Measurements from ENCODE around the gene PHF12. TPM values are rescaled to one million over a fixed set of nuclear protein-coding genes. Genes with fewer than 3 reads are reported as not detected.

Gene PHF12
- total and polyA plus RNA-seq, 2 of the 13 experiments (the other 11 are each of a cell fraction or from before 2014, with no cell fraction given) = 9.8 to 17.1 TPM

- no peak overlapping the region for H3K4me3 ChIP-seq (replicated peaks in 1 of 3; ENCODE audit: insufficient read depth in 1 of 3, low read depth in 2 of 3, low read length in 3 of 3)
- H3K27ac ChIP-seq (ENCODE audit: extremely low read length, insufficient read depth, low read length) = no peak overlapping the region
- no peaks in the 10 kb centered on the region for H3K79me2 ChIP-seq (ENCODE audit: insufficient read depth, low read length)
- TF ChIP-seq ZBTB2 (CRISPR knock-in tag; IDR thresholded peaks at IDR 0.05; ENCODE audit: low read depth) (no peak), ZNF547 (CRISPR knock-in tag; IDR thresholded peaks at IDR 0.05) (no peak), ZNF17 (CRISPR knock-in tag; IDR thresholded peaks at IDR 0.05) (no peak), IKZF5 (CRISPR knock-in tag; IDR thresholded peaks at IDR 0.05) (no peak), ZNF773 (CRISPR knock-in tag; IDR thresholded peaks at IDR 0.05; ENCODE audit: borderline replicate concordance) (no peak), KDM4B (CRISPR knock-in tag; IDR thresholded peaks at IDR 0.05) (no peak), ZNF652 (CRISPR knock-in tag; IDR thresholded peaks at IDR 0.05; ENCODE audit: borderline replicate concordance, low read depth) (peak; percentile 86), POLR2A (IDR thresholded peaks at IDR 0.05; ENCODE audit: insufficient read depth in 1 of 2, low read depth in 2 of 2, low read length in 2 of 2) (0 out of 4 replicates have a peak, but pooled peaks of 1 of the 2 experiments have one; percentile 10), ZNF776 (CRISPR knock-in tag; IDR thresholded peaks at IDR 0.05) (no peak), IRX3 (CRISPR knock-in tag; IDR thresholded peaks at IDR 0.05; ENCODE audit: borderline replicate concordance, low read depth) (no peak), ZNF768 (CRISPR knock-in tag; IDR thresholded peaks at IDR 0.05) (peak; percentile 24; the same call in 1 of the 2 replicates), MBNL3 (CRISPR knock-in tag; conservative IDR thresholded peaks at IDR 0.05) (no peak), ZNF816 (CRISPR knock-in tag; IDR thresholded peaks at IDR 0.05; ENCODE audit: borderline replicate concordance) (no peak)
- TF ChIP-seq, protein P1, sequence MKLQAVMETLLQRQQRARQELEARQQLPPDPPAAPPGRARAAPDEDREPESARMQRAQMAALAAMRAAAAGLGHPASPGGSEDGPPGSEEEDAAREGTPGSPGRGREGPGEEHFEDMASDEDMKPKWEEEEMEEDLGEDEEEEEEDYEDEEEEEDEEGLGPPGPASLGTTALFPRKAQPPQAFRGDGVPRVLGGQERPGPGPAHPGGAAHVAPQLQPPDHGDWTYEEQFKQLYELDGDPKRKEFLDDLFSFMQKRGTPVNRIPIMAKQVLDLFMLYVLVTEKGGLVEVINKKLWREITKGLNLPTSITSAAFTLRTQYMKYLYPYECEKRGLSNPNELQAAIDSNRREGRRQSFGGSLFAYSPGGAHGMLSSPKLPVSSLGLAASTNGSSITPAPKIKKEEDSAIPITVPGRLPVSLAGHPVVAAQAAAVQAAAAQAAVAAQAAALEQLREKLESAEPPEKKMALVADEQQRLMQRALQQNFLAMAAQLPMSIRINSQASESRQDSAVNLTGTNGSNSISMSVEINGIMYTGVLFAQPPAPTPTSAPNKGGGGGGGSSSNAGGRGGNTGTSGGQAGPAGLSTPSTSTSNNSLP (IDR thresholded peaks at IDR 0.05; ENCODE audit: low read depth, low read length) = no peak
- no TSS peak for BruUV-seq (replicated peaks)
- H2AFZ ChIP-seq (ENCODE audit: low read length) = no peak overlapping the region
- FAIRE-seq (no peak), ATAC-seq (peak; percentile 29), DNase-seq (ENCODE audit: low spot score) (no peak)
- no peaks in the 10 kb centered on the region for H3K27me3 ChIP-seq (ENCODE audit: control insufficient read depth in 1 of 2, insufficient read depth in 2 of 2, low read length in 2 of 2)
- H3K4me1 ChIP-seq (ENCODE audit: insufficient read depth, low read length) = peaks cover 26% of the 10 kb centered on the region
- H3K9ac ChIP-seq (ENCODE audit: insufficient read depth, low read depth, low read length) = no peak overlapping the region
- intact Hi-C loops (cut with micrococcal nuclease; ENCODE audit: unreplicated experiment) = no loop called here
- H4K20me1 ChIP-seq (ENCODE audit: insufficient read depth, low read length) = no peaks in the 10 kb centered on the region
- POLR2A ChIA-PET = interaction anchor here (0.8 to 1.7 kb wide), 3 partner anchors 20 to 46 kb away, joined by 3 read pairs; no protein-coding TSS in a partner anchor
- WGBS (ENCODE audit: low lambda C conversion rate) = 90% methylated on average over 5 of the region's 8 CpGs
- no peak overlapping the region for H3K4me2 ChIP-seq (ENCODE audit: low read depth, low read length)
- CTCF ChIA-PET (ENCODE audit: low intra/inter-chr PET ratio, low total read pairs) = no interaction called here
- no peaks in the 10 kb centered on the region for H3K9me3 ChIP-seq (ENCODE audit: low read length)
- in situ Hi-C loops (cut with HindIII; ENCODE audit: extremely low pct_ligation_motif_present, low pct_unique_long_range_greater_than_20kb) = no loop called here
- peaks cover 17 to 24% of the 10 kb centered on the region in 2 experiments; a peak in 4 of 5 replicates for H3K36me3 ChIP-seq (replicated peaks in 1 of 2; ENCODE audit: control insufficient read depth in 1 of 2, insufficient read depth in 2 of 2, low read length in 2 of 2)
Observed at GRCh38 chr17:28861393-28862203, 89.7 kb downstream of the PHF12 start.
